Natural killer cell (primary cell): ENCODE data around the gene RXRA. TPM values are rescaled to one million over a fixed set of nuclear protein-coding genes. Genes with fewer than 3 reads are reported as not detected.
A peak's percentile ranks its signal among the peaks of the same experiment; 100 is the strongest.

Source experiments
- ATAC-seq, 3 donors: fragments of 150-1000 bp in 2 of 3; fragments of 200-7000 bp in 1 of 3; cut with Tn5 transposase; 1 replicate in 1 of 3; 2 replicates in 2 of 3; pipeline ENCODE4 v1.10.0; 2021; ENCODE audit warnings: mild to moderate bottlenecking in 2 of 3, moderate library complexity in 2 of 3
- DNase-seq, 2 donors: peaks; one replicate each; pipeline versions ENCODE4 v3.0.0 to v3.0.0-alpha.2; 2013 to 2021; ENCODE audit warnings: mixed read lengths in 1 of 2
- H3K27ac ChIP-seq: one replicate; pipeline ENCODE4 v1.5.1; 2013; ENCODE audit warnings: mild to moderate bottlenecking, low read length
- H3K27me3 ChIP-seq: one replicate; pipeline ENCODE4 v1.6.1; 2013; ENCODE audit warnings: low read length; ENCODE audit not compliant: control insufficient read depth, insufficient read depth
- H3K36me3 ChIP-seq: one replicate; pipeline ENCODE4 v1.6.1; 2013; ENCODE audit warnings: low read length; ENCODE audit not compliant: control insufficient read depth, insufficient read depth
- H3K4me1 ChIP-seq: one replicate; pipeline ENCODE4 v1.6.1; 2013; ENCODE audit warnings: low read length; ENCODE audit not compliant: control insufficient read depth, insufficient read depth
- H3K4me3 ChIP-seq: one replicate; pipeline ENCODE4 v1.5.1; 2013; ENCODE audit warnings: low read length
- H3K9me3 ChIP-seq: one replicate; pipeline ENCODE4 v1.6.1; 2013; ENCODE audit warnings: low read length; ENCODE audit not compliant: control insufficient read depth, insufficient read depth
- H3K27ac Mint-ChIP-seq, 2 donors: one replicate each; pipeline ENCODE4 v1.8.0; 2022; ENCODE audit warnings: mild to moderate bottlenecking in 2 of 2, mixed read lengths in 2 of 2, moderate library complexity in 1 of 2
- H3K27me3 Mint-ChIP-seq, 2 donors: one replicate each; pipeline ENCODE4 v1.8.0; 2022; ENCODE audit warnings: low read depth in 2 of 2, mixed read lengths in 2 of 2
- H3K36me3 Mint-ChIP-seq: one replicate; pipeline ENCODE4 v1.8.0; 2022; ENCODE audit warnings: mixed read lengths
- H3K4me1 Mint-ChIP-seq, 2 donors: one replicate each; pipeline ENCODE4 v1.8.0; 2022; ENCODE audit warnings: mixed read lengths in 2 of 2
- H3K4me3 Mint-ChIP-seq: one replicate; pipeline ENCODE4 v1.8.0; 2022; ENCODE audit warnings: mild to moderate bottlenecking, moderate library complexity, mixed read lengths
- H3K9me3 Mint-ChIP-seq, 2 donors: one replicate each; pipeline ENCODE4 v1.8.0; 2022; ENCODE audit warnings: mixed read lengths in 2 of 2
- CTCF ChIP-seq: fragments of 200-600 bp; IDR thresholded peaks from one replicate; pipeline ENCODE4 v1.8.0; 2022; ENCODE audit warnings: antibody characterized with exemption
- WGBS: methylation state at CpG from one replicate; pipeline ENCODE4 v1.1.7; 2013; ENCODE audit warnings: missing lambda C conversion rate; ENCODE audit not compliant: insufficient coverage; 5-methylcytosine and 5-hydroxymethylcytosine counted together
- intact Hi-C: fragments of 100-400 bp; cut with micrococcal nuclease; formaldehyde crosslinking; loops from one replicate; pipeline ENCODE4 v1.14.2; 2022
- total RNA-seq, 4 donors: library from RNA; stranded (reverse); fragments of 120-200 nt in 1 of 4; gene quantifications; one replicate each; pipeline versions ENCODE4 v1.2.3 to v1.2.4, GENCODE V29; 2013 to 2022

RXRA gene
- total RNA-seq, 3 donors from 2014 or later (not counting 1 experiment from before 2014, with no cell fraction given): 30.9 to 64.1 (median 42.2) TPM

GRCh38 chr9:134435550-134436378, 109.5 kb downstream of the RXRA start:
- DNase-seq: no peak
- Histone ChIP-seq H3K4me1 (no peaks in the 10 kb centered on the region), H3K27ac (no peak overlapping the region), H3K36me3 (peaks cover 14% of the 10 kb centered on the region), H3K4me3 (no peak overlapping the region), H3K27me3 (no peaks in the 10 kb centered on the region), H3K9me3 (no peaks in the 10 kb centered on the region)
- Mint-ChIP-seq H3K27me3 (no peaks in the 10 kb centered on the region), H3K9me3 (no peaks in the 10 kb centered on the region), H3K27ac (no peak overlapping the region), H3K36me3 (no peaks in the 10 kb centered on the region), H3K4me1 (peaks cover 0 to 12% of the 10 kb centered on the region in 2 donors), H3K4me3 (no peak overlapping the region)
- no peak for TF ChIP-seq CTCF
- no peak for ATAC-seq
- WGBS: 97% methylated on average over 17 of the region's 17 CpGs
- intact Hi-C loops: no loop called here

- Histone ChIP-seq H3K4me1 (no peaks in the 10 kb centered on the region), H3K36me3 (peaks cover 14% of the 10 kb centered on the region), H3K4me3 (no peak overlapping the region), H3K27ac (no peak overlapping the region), H3K9me3 (no peaks in the 10 kb centered on the region), H3K27me3 (no peaks in the 10 kb centered on the region)
- Mint-ChIP-seq H3K27me3 (peaks cover 0 to 1% of the 10 kb centered on the region in 2 donors), H3K9me3 (no peaks in the 10 kb centered on the region), H3K4me3 (no peak overlapping the region), H3K36me3 (no peaks in the 10 kb centered on the region), H3K4me1 (peaks cover 0 to 18% of the 10 kb centered on the region in 2 donors), H3K27ac (peak overlapping the region in 1 of 2 donors; percentile 27)
- 90% methylated on average over 12 of the region's 12 CpGs for WGBS
- ATAC-seq (no peak), DNase-seq (no peak)
- intact Hi-C loops: no loop called here
- no peak for TF ChIP-seq CTCF
These were observed 110.1 kb downstream of the RXRA start for GRCh38 chr9:134436379-134436762.

GRCh38 chr9:134436911-134437310, 110.7 kb downstream of the RXRA start:
- no peaks in the 10 kb centered on the region for H3K36me3 Mint-ChIP-seq
- Histone ChIP-seq H3K9me3 (no peaks in the 10 kb centered on the region), H3K4me1 (peaks cover 2% of the 10 kb centered on the region), H3K36me3 (peaks cover 12% of the 10 kb centered on the region), H3K27me3 (peaks cover 2% of the 10 kb centered on the region), H3K4me3 (no peak overlapping the region), H3K27ac (no peak overlapping the region)
- DNase-seq (no peak), ATAC-seq (no peak)
- TF ChIP-seq CTCF: no peak
- H3K27ac Mint-ChIP-seq: peak overlapping the region in 1 of 2 donors; percentile 27
- intact Hi-C loops: no loop called here
- H3K9me3 Mint-ChIP-seq: no peaks in the 10 kb centered on the region
- 94% methylated on average over 13 of the region's 13 CpGs for WGBS
- H3K4me1 Mint-ChIP-seq: peaks cover 0 to 23% of the 10 kb centered on the region in 2 donors
- H3K4me3 Mint-ChIP-seq: no peak overlapping the region
- H3K27me3 Mint-ChIP-seq: peaks cover 0 to 2% of the 10 kb centered on the region in 2 donors
